DMS53 treated with DMSO at 0.1 percent for 48 hours (cell line): ENCODE data around the gene GLIS2.

Experiments
- DNase-seq: peaks from one replicate; lab custom pipeline; 2025; ENCODE audit not compliant: unreplicated experiment; lab: John Stamatoyannopoulos, UW

GLIS2 gene

GRCh38 chr16:4350365-4350786 lies 34.5 kb downstream of the GLIS2 start:
- DNase-seq = no peak

DNA sequence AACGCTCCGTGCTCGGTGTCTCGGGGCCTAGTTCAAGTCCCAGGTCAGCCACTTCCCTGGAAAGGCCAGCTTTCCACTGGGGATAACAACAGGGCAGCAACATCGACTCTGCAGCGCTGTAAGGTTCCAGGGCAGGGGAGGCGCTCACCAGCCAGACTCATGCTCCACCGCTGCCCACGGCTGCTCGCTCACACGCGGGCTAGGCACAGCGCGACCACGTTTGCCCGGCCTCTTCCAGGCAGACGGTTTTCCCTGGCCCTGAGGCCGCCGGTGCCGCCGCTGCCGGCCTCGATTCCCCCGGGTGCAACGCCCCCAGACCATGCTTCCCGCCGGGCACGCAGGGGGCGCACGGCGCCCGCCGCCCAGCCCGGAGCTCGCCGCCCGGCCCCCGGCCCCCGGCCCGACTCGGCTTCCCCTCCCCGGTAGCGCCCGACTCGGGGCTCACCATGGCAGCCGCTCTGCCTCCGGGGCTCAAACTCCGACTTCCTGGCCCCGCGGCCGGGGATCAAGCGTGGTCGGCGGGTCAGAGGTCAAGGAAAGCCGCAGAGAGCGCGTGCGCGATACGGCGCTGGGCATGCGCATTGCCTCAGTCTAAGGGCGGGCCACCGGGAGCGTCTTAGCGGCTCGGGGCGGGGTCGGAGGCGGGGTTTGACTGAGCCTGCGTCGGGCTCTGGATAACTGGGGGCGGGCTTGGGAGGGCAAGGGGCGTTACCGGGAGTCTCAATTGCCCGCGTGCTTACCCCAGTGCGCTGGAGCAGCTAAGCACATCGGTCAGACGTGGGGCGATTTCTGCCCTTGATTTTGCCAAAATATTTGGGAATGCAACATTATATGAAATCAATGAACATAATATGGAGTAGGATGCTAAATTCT lies 35.2 kb downstream of the GLIS2 start, which contains the start of gene PAM16:
Gene PAM16 (minus strand): TSS at position 535 of the 873 bp plus-strand sequence. CDS start 87 bp downstream, at position 448.
- DNase-seq = peak; percentile 75

DNA sequence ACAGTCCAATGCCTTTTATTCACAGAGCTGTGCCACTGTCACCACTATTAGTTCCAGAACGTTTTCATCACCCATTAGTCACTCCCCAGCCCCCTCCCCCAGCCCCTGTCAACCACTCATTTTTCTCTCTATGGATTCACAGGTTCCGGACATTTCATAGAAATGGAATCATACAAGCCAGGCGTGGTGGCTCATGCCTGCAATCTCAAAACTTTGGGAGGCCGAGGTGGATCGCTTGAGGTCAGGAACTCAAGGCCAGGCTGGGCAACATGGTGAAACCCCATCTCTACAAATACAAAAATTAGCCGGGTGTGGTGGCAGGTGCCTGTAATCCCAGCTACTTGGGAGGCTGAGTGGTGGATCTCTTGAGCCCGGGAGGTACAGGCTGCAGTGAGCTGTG lies 36.0 kb downstream of the GLIS2 start:
- no peak for DNase-seq

GRCh38 chr16:4352843-4353242 lies 37.0 kb downstream of the GLIS2 start:
- no peak for DNase-seq

- DNase-seq = no peak
Measured at GRCh38 chr16:4353675-4354074, 37.8 kb downstream of the GLIS2 start.

DNA sequence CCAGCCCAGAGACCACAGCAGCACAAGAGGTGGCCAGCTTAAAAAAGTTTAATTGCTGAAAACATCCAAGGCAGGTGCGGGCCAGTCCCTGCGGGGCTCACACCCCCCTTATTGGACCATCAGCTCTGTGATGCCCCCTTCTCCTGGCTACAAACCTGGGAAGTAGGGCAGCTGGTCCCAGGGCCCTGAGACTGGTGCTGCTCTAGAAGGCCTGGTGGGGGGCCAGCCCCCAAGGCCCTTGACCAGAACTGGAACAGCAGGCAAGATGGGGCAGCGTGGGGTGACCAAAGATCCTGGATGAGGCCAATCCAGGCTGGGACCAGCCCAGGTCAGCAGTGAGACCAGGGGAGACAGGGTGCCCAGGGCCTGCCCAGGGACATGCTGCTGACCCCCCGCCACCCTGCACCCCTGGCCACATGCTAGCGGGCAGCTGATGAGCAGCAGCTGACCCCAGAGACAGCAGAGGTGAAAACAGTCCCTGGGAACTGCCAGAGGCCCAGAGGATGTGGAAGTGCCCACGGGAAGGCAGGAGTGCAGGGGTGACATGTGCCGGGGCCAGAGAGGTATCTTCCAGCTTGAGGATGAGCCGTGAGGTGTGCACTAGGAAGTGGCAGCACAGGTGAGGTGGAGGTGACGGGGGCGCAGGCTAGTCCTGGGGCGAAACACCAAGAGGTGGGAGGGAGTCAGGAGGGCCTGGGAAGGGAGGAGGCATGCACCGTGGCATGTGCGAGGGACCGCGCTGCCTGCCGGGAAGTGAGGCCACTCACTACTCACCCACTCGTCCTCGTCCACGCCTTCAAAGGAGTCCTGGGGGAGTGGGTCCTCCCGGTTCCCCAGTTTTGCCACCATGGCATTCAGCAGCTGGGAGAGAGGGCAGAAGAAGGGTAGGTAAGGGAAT lies 38.9 kb downstream of the GLIS2 start:
- DNase-seq = no peak

- DNase-seq = no peak
Measured at GRCh38 chr16:4356820-4357219, 41.0 kb downstream of the GLIS2 start.

GRCh38 chr16:4358236-4358635 lies 42.4 kb downstream of the GLIS2 start:
- DNase-seq = no peak

DNA sequence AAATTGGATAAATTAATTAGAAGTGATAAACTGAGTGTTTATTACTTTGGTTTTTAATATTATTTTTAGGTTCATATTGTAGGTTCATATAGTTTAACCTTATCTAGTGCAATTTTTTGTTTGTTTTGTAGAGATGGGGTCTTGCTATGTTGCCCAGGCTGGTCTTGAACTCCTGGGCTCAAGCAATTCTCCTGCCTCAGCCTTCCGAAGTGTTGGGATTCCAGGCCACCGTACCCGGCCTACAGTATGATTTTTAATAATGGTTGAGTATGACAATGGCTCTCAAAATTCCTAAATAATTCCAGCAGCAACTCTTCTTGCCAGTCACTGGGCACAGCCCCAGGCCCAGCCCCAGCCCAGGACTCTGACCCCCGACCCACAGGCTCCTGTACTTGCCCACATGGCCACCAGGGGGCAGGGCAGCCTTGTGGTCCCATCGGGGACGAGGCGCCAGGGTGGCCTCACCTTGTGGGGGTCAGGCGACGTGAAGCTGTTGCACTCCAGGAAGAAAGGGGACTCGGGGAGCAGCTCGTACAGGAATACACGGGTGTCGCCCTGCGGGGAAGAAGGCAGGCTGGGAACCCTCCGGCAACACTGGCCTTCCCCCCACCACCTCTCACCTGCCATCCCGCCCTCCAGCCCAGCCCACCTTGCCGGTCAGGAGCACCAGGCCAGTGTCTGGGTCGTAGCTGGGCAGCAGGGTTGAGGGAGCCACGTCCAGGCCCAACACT lies 43.1 kb downstream of the GLIS2 start:
- DNase-seq = no peak

DNA sequence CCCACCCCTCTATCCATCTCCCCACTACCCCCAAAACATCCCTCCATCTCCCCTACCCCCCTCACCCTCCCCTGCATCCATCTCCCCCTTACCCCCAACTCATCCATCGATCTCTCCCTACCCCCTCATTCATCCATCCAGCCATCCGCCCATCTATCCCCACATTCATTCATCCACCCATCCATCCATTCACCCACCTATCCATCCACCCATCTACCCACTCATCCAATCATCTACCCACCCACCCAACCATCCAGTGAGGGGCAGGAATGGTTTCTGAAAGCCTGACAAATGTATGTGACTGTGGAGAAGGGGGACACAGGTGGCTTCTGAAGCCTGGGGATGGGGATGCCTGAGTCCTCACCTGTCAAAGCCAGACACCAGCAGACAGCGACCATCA lies 44.0 kb downstream of the GLIS2 start:
- DNase-seq = no peak

GRCh38 chr16:4360538-4361021 lies 44.7 kb downstream of the GLIS2 start:
- DNase-seq = no peak

DNA sequence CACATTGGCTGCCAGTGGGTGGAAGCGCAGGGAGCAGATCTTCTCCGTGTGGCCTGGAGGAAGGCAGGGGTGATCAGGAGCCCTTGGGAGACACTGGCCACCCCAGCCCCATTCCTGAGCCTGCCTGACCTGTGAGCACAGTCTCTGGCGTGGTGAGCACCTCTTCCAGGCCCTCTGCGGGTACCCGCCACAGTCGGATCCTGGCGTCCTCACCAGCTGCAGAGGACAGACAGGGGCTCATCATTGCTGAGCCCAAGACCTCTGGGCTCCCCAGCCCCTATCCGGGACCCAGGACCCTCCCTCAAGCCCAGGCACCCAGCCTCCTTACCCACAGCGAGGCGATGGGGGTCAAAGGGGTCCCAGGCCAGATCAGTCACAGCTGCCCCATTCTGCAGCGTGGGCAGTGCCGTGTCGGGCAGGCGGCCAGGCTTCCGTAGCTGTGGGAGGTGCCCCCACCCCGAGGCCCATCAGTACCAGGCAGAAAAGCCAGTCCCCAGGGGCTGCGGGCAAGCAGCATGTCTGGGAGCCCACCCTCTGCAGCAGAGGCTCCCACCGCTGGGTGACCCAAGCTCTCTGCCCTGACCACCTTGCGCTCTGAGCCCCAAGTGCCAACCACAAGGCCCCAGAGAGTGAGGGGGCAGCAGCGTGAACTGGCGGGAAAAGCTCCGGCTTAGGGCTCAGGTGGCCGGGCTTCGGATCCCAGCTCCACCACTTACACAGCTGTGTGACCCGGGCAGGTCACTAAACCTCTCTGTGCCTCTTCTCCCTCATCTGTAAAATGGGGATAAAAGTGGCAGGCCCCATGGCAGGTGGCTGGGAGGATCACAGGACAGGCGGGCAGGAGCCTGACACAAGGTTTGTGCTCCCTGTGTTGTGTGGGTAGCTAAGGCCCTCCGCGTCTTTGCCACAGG lies 45.4 kb downstream of the GLIS2 start:
- no peak for DNase-seq

GRCh38 chr16:4361944-4362311 lies 46.1 kb downstream of the GLIS2 start:
- no peak for DNase-seq

GRCh38 chr16:4362476-4363135 lies 46.7 kb downstream of the GLIS2 start:
- DNase-seq = no peak

DNA sequence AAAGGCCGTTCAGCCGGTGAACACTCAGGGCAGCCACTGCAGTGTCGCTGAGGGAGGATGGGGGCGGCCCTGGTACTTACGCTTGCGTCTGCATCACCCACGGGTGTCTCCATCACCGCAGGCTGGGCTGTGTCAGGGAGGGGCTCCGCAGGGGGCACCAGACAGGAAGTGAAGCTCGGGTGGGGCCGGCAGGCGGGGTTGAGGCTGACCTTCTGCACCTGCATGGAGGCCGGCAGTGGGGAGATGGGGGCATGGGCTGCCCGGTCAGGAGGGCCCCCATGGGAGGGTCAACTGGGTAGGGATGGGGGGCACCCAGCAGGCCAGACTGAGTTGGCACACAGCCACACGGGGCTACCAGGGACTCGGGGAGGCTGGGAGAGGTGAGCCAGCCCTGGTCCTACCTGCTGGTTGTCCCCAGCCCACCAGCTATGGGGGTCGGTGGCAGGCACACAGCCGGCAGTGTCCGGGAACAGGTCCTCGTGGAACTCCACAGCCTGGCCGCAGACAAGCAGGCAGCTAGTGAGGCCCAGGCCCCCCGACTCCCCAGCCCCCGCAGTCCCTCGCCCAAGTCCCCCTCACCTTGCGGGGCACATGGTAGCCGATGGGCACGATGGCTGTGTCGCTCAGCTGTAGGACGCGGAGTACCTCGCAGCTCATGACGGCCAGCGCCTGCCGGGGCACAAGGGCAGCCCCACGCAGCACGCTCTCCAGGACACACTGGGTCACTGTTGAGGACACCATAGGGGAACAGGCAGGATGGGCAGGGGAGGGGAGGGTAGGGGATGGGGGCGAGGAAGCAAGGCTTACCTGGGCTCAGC lies 48.5 kb downstream of the GLIS2 start:
- DNase-seq = no peak

GRCh38 chr16:4365014-4365406 lies 49.1 kb downstream of the GLIS2 start:
- no peak for DNase-seq

GRCh38 chr16:4365615-4366014 lies 49.7 kb downstream of the GLIS2 start:
- DNase-seq = no peak

DNA sequence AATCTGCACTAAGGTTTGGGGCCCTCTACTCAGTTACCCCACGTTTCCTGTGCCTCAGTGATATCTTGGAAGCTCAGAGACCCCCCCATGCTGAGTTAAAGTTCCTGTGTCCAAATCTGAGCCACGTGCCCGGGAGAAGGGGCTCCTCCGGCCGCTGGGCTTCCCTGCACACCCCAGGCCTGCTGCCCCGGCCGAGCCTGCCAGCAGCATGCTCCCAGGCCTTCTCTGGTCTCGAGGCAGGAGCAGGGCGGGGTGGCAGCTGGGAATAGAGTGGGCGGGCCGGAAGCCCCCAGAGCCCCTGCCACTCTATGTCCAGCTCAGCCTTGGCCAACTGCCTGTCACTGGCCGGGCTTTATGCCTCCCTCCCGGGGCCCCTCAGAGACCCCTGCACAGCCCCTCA lies 50.1 kb downstream of the GLIS2 start:
- no peak for DNase-seq

DNA sequence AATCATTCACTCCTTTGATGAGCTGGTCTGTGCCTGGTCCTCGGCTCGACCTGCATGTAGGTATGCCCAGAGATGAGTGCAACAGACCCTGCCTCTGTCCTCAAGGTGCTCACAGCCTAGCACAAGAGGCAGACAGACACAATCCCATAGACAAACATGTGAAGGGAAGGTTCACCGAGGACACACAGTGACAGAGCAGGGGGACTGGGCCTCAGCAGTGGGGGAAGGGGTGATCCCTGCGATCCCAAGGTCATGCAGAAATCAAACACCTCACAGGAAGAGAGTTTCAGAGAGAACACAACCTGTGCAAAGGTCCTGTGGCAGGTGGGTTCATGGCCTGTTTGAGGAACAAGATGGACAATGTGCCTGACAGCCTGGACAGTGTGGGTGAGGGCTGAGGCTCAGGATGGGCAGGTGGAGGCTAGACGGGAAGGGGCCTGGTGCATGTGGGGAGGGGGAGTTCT lies 51.6 kb downstream of the GLIS2 start:
- no peak for DNase-seq
